Measurements from ENCODE around the gene PRLR.
A peak's percentile ranks its signal among the peaks of the same experiment; 100 is the strongest.

The PRLR gene

GRCh38 chr5:35236770-35237169 is 6.5 kb upstream of the PRLR start:
- H3K27me3 ChIP-seq (ENCODE audit: control insufficient read depth in 5 of 5, insufficient read depth in 4 of 5, low read length in 5 of 5): peaks cover 0 to 4% (median 0%) of the 10 kb centered on the region in 5 donors
- no peaks in the 10 kb centered on the region for H3K36me3 ChIP-seq (ENCODE audit: control insufficient read depth in 5 of 5, insufficient read depth in 5 of 5, low read length in 5 of 5)
- H3K27ac ChIP-seq (ENCODE audit: low read depth, low read length): no peak overlapping the region
- H3K4me3 ChIP-seq (ENCODE audit: low read depth in 1 of 5, low read length in 5 of 5): no peak overlapping the region
- H3K4me1 ChIP-seq (ENCODE audit: control insufficient read depth in 5 of 5, insufficient read depth in 5 of 5, low read length in 5 of 5): no peaks in the 10 kb centered on the region
- no peak overlapping the region for H3K9ac ChIP-seq (ENCODE audit: low read length in 5 of 5)
- no peaks in the 10 kb centered on the region for H3K9me3 ChIP-seq (ENCODE audit: control insufficient read depth in 5 of 5, low read length in 5 of 5)

- Histone ChIP-seq H3K4me1 (ENCODE audit: control insufficient read depth in 5 of 5, insufficient read depth in 5 of 5, low read length in 5 of 5) (peaks cover 0 to 16% (median 15%) of the 10 kb centered on the region in 5 donors), H3K9ac (ENCODE audit: low read length in 5 of 5) (no peak overlapping the region), H3K27ac (ENCODE audit: low read depth, low read length) (no peak overlapping the region), H3K27me3 (ENCODE audit: control insufficient read depth in 5 of 5, insufficient read depth in 4 of 5, low read length in 5 of 5) (peaks cover 4 to 14% (median 11%) of the 10 kb centered on the region in 5 donors), H3K36me3 (ENCODE audit: control insufficient read depth in 5 of 5, insufficient read depth in 5 of 5, low read length in 5 of 5) (no peaks in the 10 kb centered on the region), H3K9me3 (ENCODE audit: control insufficient read depth in 5 of 5, low read length in 5 of 5) (no peaks in the 10 kb centered on the region), H3K4me3 (ENCODE audit: low read depth in 1 of 5, low read length in 5 of 5) (no peak overlapping the region)
Observed at GRCh38 chr5:35233601-35234000, 3.3 kb upstream of the PRLR start.

- H3K9me3 ChIP-seq (ENCODE audit: control insufficient read depth in 5 of 5, low read length in 5 of 5): no peaks in the 10 kb centered on the region
- no peaks in the 10 kb centered on the region for H3K36me3 ChIP-seq (ENCODE audit: control insufficient read depth in 5 of 5, insufficient read depth in 5 of 5, low read length in 5 of 5)
- H3K4me3 ChIP-seq (ENCODE audit: low read depth in 1 of 5, low read length in 5 of 5): no peak overlapping the region
- no peak overlapping the region for H3K9ac ChIP-seq (ENCODE audit: low read length in 5 of 5)
- peaks cover 4 to 19% (median 12%) of the 10 kb centered on the region in 5 donors for H3K27me3 ChIP-seq (ENCODE audit: control insufficient read depth in 5 of 5, insufficient read depth in 4 of 5, low read length in 5 of 5)
- H3K4me1 ChIP-seq (ENCODE audit: control insufficient read depth in 5 of 5, insufficient read depth in 5 of 5, low read length in 5 of 5): peaks cover 0 to 16% (median 15%) of the 10 kb centered on the region in 5 donors
- H3K27ac ChIP-seq (ENCODE audit: low read depth, low read length): no peak overlapping the region
Observed at GRCh38 chr5:35233121-35233520, 2.8 kb upstream of the PRLR start.

- Histone ChIP-seq H3K4me1 (ENCODE audit: control insufficient read depth in 5 of 5, insufficient read depth in 5 of 5, low read length in 5 of 5) (peaks cover 0 to 16% (median 15%) of the 10 kb centered on the region in 5 donors), H3K4me3 (ENCODE audit: low read depth in 1 of 5, low read length in 5 of 5) (no peak overlapping the region), H3K9me3 (ENCODE audit: control insufficient read depth in 5 of 5, low read length in 5 of 5) (no peaks in the 10 kb centered on the region), H3K36me3 (ENCODE audit: control insufficient read depth in 5 of 5, insufficient read depth in 5 of 5, low read length in 5 of 5) (no peaks in the 10 kb centered on the region), H3K27me3 (ENCODE audit: control insufficient read depth in 5 of 5, insufficient read depth in 4 of 5, low read length in 5 of 5) (peaks cover 4 to 19% (median 16%) of the 10 kb centered on the region in 5 donors), H3K9ac (ENCODE audit: low read length in 5 of 5) (no peak overlapping the region), H3K27ac (ENCODE audit: low read depth, low read length) (no peak overlapping the region)
Observed at GRCh38 chr5:35232124-35232523, 1.8 kb upstream of the PRLR start.

- H3K36me3 ChIP-seq (ENCODE audit: control insufficient read depth in 5 of 5, insufficient read depth in 5 of 5, low read length in 5 of 5): no peaks in the 10 kb centered on the region
- H3K4me1 ChIP-seq (ENCODE audit: control insufficient read depth in 5 of 5, insufficient read depth in 5 of 5, low read length in 5 of 5): peaks cover 0 to 16% (median 15%) of the 10 kb centered on the region in 5 donors
- H3K9me3 ChIP-seq (ENCODE audit: control insufficient read depth in 5 of 5, low read length in 5 of 5): no peaks in the 10 kb centered on the region
- H3K27ac ChIP-seq (ENCODE audit: low read depth, low read length): no peak overlapping the region
- peak overlapping the region in 1 of 5 donors; percentile 25 for H3K9ac ChIP-seq (ENCODE audit: low read length in 5 of 5)
- peak overlapping the region in 4 of 5 donors; percentile 45 to 59 (median 52) for H3K4me3 ChIP-seq (ENCODE audit: low read depth in 1 of 5, low read length in 5 of 5)
- H3K27me3 ChIP-seq (ENCODE audit: control insufficient read depth in 5 of 5, insufficient read depth in 4 of 5, low read length in 5 of 5): peaks cover 4 to 21% (median 16%) of the 10 kb centered on the region in 5 donors
Observed at GRCh38 chr5:35229076-35230037, 930 bp downstream of the PRLR start.

GRCh38 chr5:35228310-35228709 is 2.0 kb downstream of the PRLR start:
- Histone ChIP-seq H3K9me3 (ENCODE audit: control insufficient read depth in 5 of 5, low read length in 5 of 5) (no peaks in the 10 kb centered on the region), H3K27me3 (ENCODE audit: control insufficient read depth in 5 of 5, insufficient read depth in 4 of 5, low read length in 5 of 5) (peaks cover 4 to 21% (median 16%) of the 10 kb centered on the region in 5 donors), H3K27ac (ENCODE audit: low read depth, low read length) (no peak overlapping the region), H3K4me3 (ENCODE audit: low read depth in 1 of 5, low read length in 5 of 5) (no peak overlapping the region), H3K36me3 (ENCODE audit: control insufficient read depth in 5 of 5, insufficient read depth in 5 of 5, low read length in 5 of 5) (no peaks in the 10 kb centered on the region), H3K9ac (ENCODE audit: low read length in 5 of 5) (no peak overlapping the region), H3K4me1 (ENCODE audit: control insufficient read depth in 5 of 5, insufficient read depth in 5 of 5, low read length in 5 of 5) (peaks cover 0 to 16% (median 15%) of the 10 kb centered on the region in 5 donors)

- H3K9me3 ChIP-seq (ENCODE audit: control insufficient read depth in 5 of 5, low read length in 5 of 5): no peaks in the 10 kb centered on the region
- peaks cover 0 to 16% (median 15%) of the 10 kb centered on the region in 5 donors for H3K4me1 ChIP-seq (ENCODE audit: control insufficient read depth in 5 of 5, insufficient read depth in 5 of 5, low read length in 5 of 5)
- H3K27me3 ChIP-seq (ENCODE audit: control insufficient read depth in 5 of 5, insufficient read depth in 4 of 5, low read length in 5 of 5): peaks cover 4 to 19% (median 16%) of the 10 kb centered on the region in 5 donors
- H3K27ac ChIP-seq (ENCODE audit: low read depth, low read length): no peak overlapping the region
- H3K36me3 ChIP-seq (ENCODE audit: control insufficient read depth in 5 of 5, insufficient read depth in 5 of 5, low read length in 5 of 5): no peaks in the 10 kb centered on the region
- H3K4me3 ChIP-seq (ENCODE audit: low read depth in 1 of 5, low read length in 5 of 5): no peak overlapping the region
- no peak overlapping the region for H3K9ac ChIP-seq (ENCODE audit: low read length in 5 of 5)
Observed at GRCh38 chr5:35227720-35228119, 2.6 kb downstream of the PRLR start.

- H3K9ac ChIP-seq (ENCODE audit: low read length in 5 of 5): no peak overlapping the region
- no peak overlapping the region for H3K27ac ChIP-seq (ENCODE audit: low read depth, low read length)
- H3K4me3 ChIP-seq (ENCODE audit: low read depth in 1 of 5, low read length in 5 of 5): no peak overlapping the region
- H3K27me3 ChIP-seq (ENCODE audit: control insufficient read depth in 5 of 5, insufficient read depth in 4 of 5, low read length in 5 of 5): peaks cover 0 to 11% (median 6%) of the 10 kb centered on the region in 5 donors
- no peaks in the 10 kb centered on the region for H3K36me3 ChIP-seq (ENCODE audit: control insufficient read depth in 5 of 5, insufficient read depth in 5 of 5, low read length in 5 of 5)
- H3K4me1 ChIP-seq (ENCODE audit: control insufficient read depth in 5 of 5, insufficient read depth in 5 of 5, low read length in 5 of 5): no peaks in the 10 kb centered on the region
- no peaks in the 10 kb centered on the region for H3K9me3 ChIP-seq (ENCODE audit: control insufficient read depth in 5 of 5, low read length in 5 of 5)
Observed at GRCh38 chr5:35223787-35224395, 6.4 kb downstream of the PRLR start.

GRCh38 chr5:35220967-35221366 is 9.3 kb downstream of the PRLR start:
- no peak overlapping the region for H3K4me3 ChIP-seq (ENCODE audit: low read depth in 1 of 5, low read length in 5 of 5)
- H3K9me3 ChIP-seq (ENCODE audit: control insufficient read depth in 5 of 5, low read length in 5 of 5): no peaks in the 10 kb centered on the region
- no peaks in the 10 kb centered on the region for H3K27me3 ChIP-seq (ENCODE audit: control insufficient read depth in 5 of 5, insufficient read depth in 4 of 5, low read length in 5 of 5)
- no peaks in the 10 kb centered on the region for H3K36me3 ChIP-seq (ENCODE audit: control insufficient read depth in 5 of 5, insufficient read depth in 5 of 5, low read length in 5 of 5)
- H3K9ac ChIP-seq (ENCODE audit: low read length in 5 of 5): no peak overlapping the region
- H3K4me1 ChIP-seq (ENCODE audit: control insufficient read depth in 5 of 5, insufficient read depth in 5 of 5, low read length in 5 of 5): no peaks in the 10 kb centered on the region
- no peak overlapping the region for H3K27ac ChIP-seq (ENCODE audit: low read depth, low read length)

- Histone ChIP-seq H3K36me3 (ENCODE audit: control insufficient read depth in 5 of 5, insufficient read depth in 5 of 5, low read length in 5 of 5) (no peaks in the 10 kb centered on the region), H3K4me3 (ENCODE audit: low read depth in 1 of 5, low read length in 5 of 5) (no peak overlapping the region), H3K27me3 (ENCODE audit: control insufficient read depth in 5 of 5, insufficient read depth in 4 of 5, low read length in 5 of 5) (no peaks in the 10 kb centered on the region), H3K27ac (ENCODE audit: low read depth, low read length) (no peak overlapping the region), H3K4me1 (ENCODE audit: control insufficient read depth in 5 of 5, insufficient read depth in 5 of 5, low read length in 5 of 5) (no peaks in the 10 kb centered on the region), H3K9ac (ENCODE audit: low read length in 5 of 5) (no peak overlapping the region), H3K9me3 (ENCODE audit: control insufficient read depth in 5 of 5, low read length in 5 of 5) (no peaks in the 10 kb centered on the region)
Observed at GRCh38 chr5:35218981-35219380, 11.3 kb downstream of the PRLR start.
